Cardiac septum (tissue), 1 donor: ENCODE results near the gene ADCY7. TPM values are rescaled to one million over a fixed set of nuclear protein-coding genes. Genes with fewer than 3 reads are reported as not detected.

ENCODE experiments used
- DNase-seq: peaks from one replicate; pipeline ENCODE4 v3.0.0-alpha.2; 2020; ENCODE audit warnings: low spot score
- intact Hi-C: fragments of 100-400 bp; cut with DNase I; formaldehyde crosslinking; loops from one replicate; pipeline ENCODE4 v1.14.0; 2022
- total RNA-seq: library from RNA; stranded (reverse); fragmentation: NEBNext Ultra II Directional; extraction: Animal tissue kit (Norgen Biotek cat#: 25700); gene quantifications from one replicate; pipeline ENCODE4 v1.2.1, GENCODE V29; 2021
- donor health status: DM: no; HTN: no; CAD: no.

Gene ADCY7
- total RNA-seq, 1 donor from 2014 or later = 6.2 TPM

- peak; percentile 59 for DNase-seq
Observed at GRCh38 chr16:50275428-50276325, 9.3 kb downstream of the ADCY7 start.

GRCh38 chr16:50276326-50276640 is 9.9 kb downstream of the ADCY7 start:
- intact Hi-C loops = no loop called here
- DNase-seq = no peak

More at GRCh38 chr16:50275428-50276325, 9.3 kb downstream of the ADCY7 start:
- intact Hi-C loops = no loop called here

GRCh38 chr16:50276801-50277555 is 10.6 kb downstream of the ADCY7 start:
- no peak for DNase-seq
- intact Hi-C loops = no loop called here

GRCh38 chr16:50278251-50278650 is 11.9 kb downstream of the ADCY7 start:
- no peak for DNase-seq
- intact Hi-C loops = no loop called here

- intact Hi-C loops = no loop called here
- no peak for DNase-seq
Observed at GRCh38 chr16:50279504-50279865, 13.1 kb downstream of the ADCY7 start.

- intact Hi-C loops = no loop called here
- no peak for DNase-seq
Observed at GRCh38 chr16:50280932-50281331, 14.6 kb downstream of the ADCY7 start.

GRCh38 chr16:50281391-50282009 is 15.1 kb downstream of the ADCY7 start:
- no peak for DNase-seq
- intact Hi-C loops = no loop called here

GRCh38 chr16:50282010-50282538 is 15.7 kb downstream of the ADCY7 start:
- intact Hi-C loops = no loop called here
- peak; percentile 93 for DNase-seq

GRCh38 chr16:50282955-50283631 is 16.7 kb downstream of the ADCY7 start:
- DNase-seq = no peak
- intact Hi-C loops = no loop called here

GRCh38 chr16:50284131-50284911 is 18.0 kb downstream of the ADCY7 start:
- DNase-seq = no peak

GRCh38 chr16:50285406-50286003 is 19.2 kb downstream of the ADCY7 start:
- intact Hi-C loops = no loop called here
- DNase-seq = no peak

More at GRCh38 chr16:50284131-50284911, 18.0 kb downstream of the ADCY7 start:
- intact Hi-C loops = no loop called here

- DNase-seq = no peak
- intact Hi-C loops = no loop called here
Observed at GRCh38 chr16:50286681-50287080, 20.3 kb downstream of the ADCY7 start.

GRCh38 chr16:50288026-50288425 is 21.7 kb downstream of the ADCY7 start:
- intact Hi-C loops = no loop called here
- no peak for DNase-seq

- DNase-seq = no peak
- intact Hi-C loops = no loop called here
Observed at GRCh38 chr16:50288920-50289319, 22.6 kb downstream of the ADCY7 start.

GRCh38 chr16:50289950-50290764 is 23.8 kb downstream of the ADCY7 start:
- DNase-seq = no peak

GRCh38 chr16:50290856-50291255 is 24.5 kb downstream of the ADCY7 start:
- intact Hi-C loops = no loop called here
- DNase-seq = no peak

More at GRCh38 chr16:50289950-50290764, 23.8 kb downstream of the ADCY7 start:
- intact Hi-C loops = no loop called here

GRCh38 chr16:50291719-50292565 is 25.6 kb downstream of the ADCY7 start:
- intact Hi-C loops = no loop called here
- no peak for DNase-seq
